A673 (cell line): ENCODE results near the gene SLC16A3. TPM values are rescaled to one million over a fixed set of nuclear protein-coding genes. Genes with fewer than 3 reads are reported as not detected.

Experiments used
- BruUV-seq: library from RNA; stranded (reverse); fragments of 400-500 nt; replicated peaks from 2 replicates; lab custom pipeline; 2021; lab: Mats Ljungman, UMichigan
- CTCF ChIA-PET: fragments of 300-600 bp; sonication (Branson Sonifier 250); formaldehyde crosslinking; loops from one replicate; lab custom pipeline; 2022; ENCODE audit warnings: antibody characterized with exemption; lab: Charles Lee
- POLR2A ChIA-PET: fragments of 300-600 bp; sonication (Branson Sonifier 250); formaldehyde crosslinking; loops from one replicate; lab custom pipeline; 2022; ENCODE audit warnings: antibody characterized with exemption; ENCODE audit not compliant: low non-redundant PET; lab: Charles Lee
- DNase-seq: peaks from one replicate; pipeline ENCODE4 v3.0.0-alpha.2; 2015; ENCODE audit warnings: low spot score
- H3K27ac ChIP-seq: fragments of 200-600 bp; sonication (generic); 2 replicates; pipeline ENCODE4 v1.5.1; 2016; ENCODE audit warnings: mixed run types, low read depth, mild to moderate bottlenecking, mixed read lengths, antibody characterized with exemption, low read length; ENCODE audit not compliant: poor library complexity, severe bottlenecking
- H3K27me3 ChIP-seq: fragments of 200-600 bp; sonication (generic); replicated peaks from 2 replicates; pipeline ENCODE4 v1.6.1; 2017; ENCODE audit warnings: mixed run types, low read depth, mild to moderate bottlenecking, mixed read lengths, antibody characterized with exemption, low read length; ENCODE audit not compliant: insufficient read depth, poor library complexity
- H3K36me3 ChIP-seq: fragments of 200-600 bp; sonication (generic); 2 replicates; pipeline ENCODE4 v1.6.1; 2016; ENCODE audit warnings: mixed run types, mild to moderate bottlenecking, mixed read lengths, antibody characterized with exemption, low read length; ENCODE audit not compliant: insufficient read depth, poor library complexity, severe bottlenecking
- H3K4me1 ChIP-seq: fragments of 200-600 bp; sonication (generic); 2 replicates; pipeline ENCODE4 v1.6.1; 2017; ENCODE audit warnings: mixed run types, mild to moderate bottlenecking, mixed read lengths, antibody characterized with exemption, low read length; ENCODE audit not compliant: insufficient read depth, poor library complexity, severe bottlenecking
- H3K4me3 ChIP-seq: fragments of 200-600 bp; sonication (generic); 2 replicates; pipeline ENCODE4 v1.5.1; 2016; ENCODE audit warnings: low read depth, mixed run types, mild to moderate bottlenecking, mixed read lengths, low read length; ENCODE audit not compliant: poor library complexity, severe bottlenecking
- H3K9me3 ChIP-seq: fragments of 200-600 bp; sonication (generic); 2 replicates; pipeline ENCODE4 v1.6.1; 2016; ENCODE audit warnings: mixed run types, low read depth, mild to moderate bottlenecking, mixed read lengths, antibody characterized with exemption, low read length; ENCODE audit not compliant: poor library complexity, severe bottlenecking
- CTCF ChIP-seq: fragments of 300-800, 200-600 bp; sonication (generic); conservative IDR thresholded peaks from 2 replicates; pipeline ENCODE4 v1.5.1; 2017; ENCODE audit warnings: low read depth, mild to moderate bottlenecking, antibody characterized with exemption, low read length, moderate library complexity, mixed read lengths
- EZH2 ChIP-seq: fragments of 200-600 bp; sonication (generic); IDR thresholded peaks from 2 replicates; pipeline ENCODE4 v1.6.1; 2017; ENCODE audit warnings: borderline replicate concordance, low read depth, mild to moderate bottlenecking, mixed read lengths, antibody characterized with exemption, low read length; ENCODE audit not compliant: poor library complexity, severe bottlenecking
- intact Hi-C: fragments of 100-400 bp; cut with micrococcal nuclease; formaldehyde crosslinking; loops from one replicate; pipeline ENCODE4 v1.10.0; 2022; ENCODE audit not compliant: unreplicated experiment
- total RNA-seq: library from RNA; stranded (reverse); gene quantifications from 2 replicates; pipeline ENCODE4 v1.2.3, GENCODE V29; 2021

SLC16A3 gene
- total RNA-seq, 1 experiment from 2014 or later, result 0.97 TPM

- intact Hi-C loops, result no loop called here
- POLR2A ChIA-PET, result no interaction called here
- Histone ChIP-seq H3K36me3 (no peaks in the 10 kb centered on the region), H3K27ac (no peak overlapping the region), H3K27me3 (no peaks in the 10 kb centered on the region), H3K4me3 (no peak overlapping the region), H3K4me1 (peaks cover under 1% of the 10 kb centered on the region), H3K9me3 (no peaks in the 10 kb centered on the region)
- BruUV-seq, result no TSS peak
- CTCF ChIA-PET, result no interaction called here
- TF ChIP-seq EZH2 (no peak), CTCF (no peak)
- DNase-seq, result no peak
Measured at GRCh38 chr17:82217120-82217529, 11.7 kb upstream of the SLC16A3 start.

GRCh38 chr17:82217530-82218204 is 11.2 kb upstream of the SLC16A3 start:
- no peak overlapping the region for H3K27ac ChIP-seq
- intact Hi-C loops, result no loop called here
- DNase-seq, result no peak
- no peaks in the 10 kb centered on the region for H3K9me3 ChIP-seq
- POLR2A ChIA-PET, result no interaction called here
- no peak overlapping the region for H3K4me3 ChIP-seq
- CTCF ChIA-PET, result no interaction called here
- TF ChIP-seq CTCF (no peak), EZH2 (no peak)
- H3K4me1 ChIP-seq, result no peaks in the 10 kb centered on the region
- no peaks in the 10 kb centered on the region for H3K27me3 ChIP-seq
- no TSS peak for BruUV-seq
- H3K36me3 ChIP-seq, result no peaks in the 10 kb centered on the region

GRCh38 chr17:82218349-82219075 is 10.3 kb upstream of the SLC16A3 start:
- ChIA-PET POLR2A (no interaction called here), CTCF (no interaction called here)
- Histone ChIP-seq H3K9me3 (no peaks in the 10 kb centered on the region), H3K27me3 (no peaks in the 10 kb centered on the region), H3K27ac (no peak overlapping the region), H3K4me3 (no peak overlapping the region), H3K4me1 (no peaks in the 10 kb centered on the region), H3K36me3 (no peaks in the 10 kb centered on the region)
- intact Hi-C loops, result no loop called here
- no peak for TF ChIP-seq CTCF
- no peak for DNase-seq
- BruUV-seq, result no TSS peak
